OCI-LY7 (cell line): Measurements from ENCODE around the gene RGS19. TPM values are rescaled to one million over a fixed set of nuclear protein-coding genes. Genes with fewer than 3 reads are reported as not detected.
A peak's percentile ranks its signal among the peaks of the same experiment; 100 is the strongest.

ENCODE experiments used
- BruUV-seq: library from RNA; stranded (reverse); fragments of 400-500 nt; replicated peaks from 2 replicates; lab custom pipeline; 2021; lab: Mats Ljungman, UMichigan
- CTCF ChIA-PET: fragments of 300-600 bp; sonication (Branson Sonifier 250); formaldehyde crosslinking; loops from one replicate; lab custom pipeline; 2022; ENCODE audit warnings: antibody characterized with exemption; ENCODE audit not compliant: unreplicated experiment; lab: Charles Lee
- POLR2A ChIA-PET: fragments of 300-600 bp; sonication (Branson Sonifier 250); formaldehyde crosslinking; loops from one replicate; lab custom pipeline; 2022; ENCODE audit warnings: antibody characterized with exemption; lab: Charles Lee
- DNase-seq: peaks from one replicate; pipeline ENCODE4 v3.0.0-alpha.2; 2015; ENCODE audit warnings: low spot score
- H2AFZ ChIP-seq: fragments of 200-600 bp; sonication (generic), shearing (Covaris generic); 2 replicates; pipeline ENCODE4 v1.6.1; 2014; ENCODE audit warnings: mild to moderate bottlenecking, antibody characterized with exemption, low read length, moderate library complexity
- H3K27ac ChIP-seq: fragments of 200-600 bp; sonication (generic); 2 replicates; pipeline ENCODE4 v1.5.1; 2014; ENCODE audit warnings: mixed run types, low read depth, mild to moderate bottlenecking, moderate library complexity, low read length, inconsistent platforms; ENCODE audit not compliant: poor library complexity, severe bottlenecking
- H3K36me3 ChIP-seq: fragments of 200-600 bp; sonication (generic); 2 replicates; pipeline ENCODE4 v1.6.1; 2014; ENCODE audit warnings: mild to moderate bottlenecking, antibody characterized with exemption, low read length, moderate library complexity, mixed read lengths; ENCODE audit not compliant: insufficient read depth
- H3K4me1 ChIP-seq: fragments of 200-600 bp; sonication (generic); 2 replicates; pipeline ENCODE4 v1.5.1; 2014; ENCODE audit warnings: mild to moderate bottlenecking, low read length; ENCODE audit not compliant: insufficient read depth, poor library complexity, severe bottlenecking
- H3K4me2 ChIP-seq: fragments of 200-600 bp; sonication (generic); 2 replicates; pipeline ENCODE4 v1.6.1; 2014; ENCODE audit warnings: mild to moderate bottlenecking, low read length
- H3K4me3 ChIP-seq: fragments of 200-600 bp; sonication (generic); 2 replicates; pipeline ENCODE4 v1.5.1; 2014; ENCODE audit warnings: mild to moderate bottlenecking, low read depth, low read length; ENCODE audit not compliant: poor library complexity, severe bottlenecking
- H3K79me2 ChIP-seq: fragments of 200-600 bp; sonication (generic); 2 replicates; pipeline ENCODE4 v1.6.1; 2016; ENCODE audit warnings: low read depth, mild to moderate bottlenecking, low read length, moderate library complexity, mixed read lengths; ENCODE audit not compliant: insufficient read depth
- H3K9me2 ChIP-seq: fragments of 200-600 bp; sonication (generic); 2 replicates; pipeline ENCODE4 v1.6.1; 2016; ENCODE audit warnings: mild to moderate bottlenecking, low read length, mixed read lengths; ENCODE audit not compliant: insufficient read depth
- H3K9me3 ChIP-seq: fragments of 200-600 bp; sonication (generic); 2 replicates; pipeline ENCODE4 v1.6.1; 2014; ENCODE audit warnings: mild to moderate bottlenecking, mixed run types, low read length, mixed read lengths
- H4K20me1 ChIP-seq: fragments of 200-600 bp; sonication (generic); 2 replicates; pipeline ENCODE4 v1.6.1; 2014; ENCODE audit warnings: mild to moderate bottlenecking, antibody characterized with exemption, low read length, moderate library complexity, mixed read lengths; ENCODE audit not compliant: insufficient read depth
- EZH2phosphoT487 ChIP-seq: fragments of 200-600 bp; sonication (generic); IDR thresholded peaks from 2 replicates; pipeline ENCODE4 v1.6.1; 2018; ENCODE audit warnings: low read depth, borderline replicate concordance, mild to moderate bottlenecking, mixed run types, antibody characterized with exemption, low read length, moderate library complexity, mixed read lengths
- intact Hi-C: fragments of 100-400 bp; cut with micrococcal nuclease; formaldehyde crosslinking; loops from one replicate; pipeline ENCODE4 v1.10.0; 2022; ENCODE audit not compliant: unreplicated experiment
- total RNA-seq, 2 experiments: library from RNA; depleted of rRNA in 1 of 2; stranded (reverse); fragments of >200 nt in 1 of 2; shearing (Covaris generic) in 1 of 2; gene quantifications; 2 replicates each; pipeline ENCODE4 v1.2.3, GENCODE V29; 2014 to 2022
- TF ChIP-seq, protein P1 (sequence below): fragments of 200-600 bp; sonication (generic); conservative IDR thresholded peaks from 2 replicates; pipeline ENCODE4 v1.5.1; 2014; ENCODE audit warnings: mild to moderate bottlenecking, antibody characterized with exemption, low read length, moderate library complexity, mixed read lengths

Gene RGS19
- total RNA-seq, 2 experiments from 2014 or later, result 69.4 to 106 TPM

DNA sequence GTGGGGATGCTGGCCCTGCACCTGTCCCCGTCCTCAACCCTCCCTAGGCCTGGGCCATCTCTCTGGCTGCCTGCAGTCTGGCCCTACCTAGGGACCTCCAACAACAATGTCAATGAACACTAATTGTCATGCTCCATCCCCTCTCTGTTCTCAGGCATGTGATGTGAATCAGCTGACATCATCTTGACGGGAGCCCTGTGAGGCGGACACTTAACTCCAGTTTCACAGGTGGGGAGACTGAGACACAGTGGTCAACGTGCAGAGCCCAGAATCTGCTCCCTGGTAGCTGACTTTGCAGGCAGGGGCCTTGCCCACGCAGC, 17.1 kb downstream of the RGS19 start:
- no peaks in the 10 kb centered on the region for H3K36me3 ChIP-seq
- no peak for DNase-seq
- H3K79me2 ChIP-seq, result no peaks in the 10 kb centered on the region
- intact Hi-C loops, result loop anchor here (2.0 kb wide), 1 partner anchor 17 kb away; the partner anchor contains the start of gene RGS19
- H2AFZ ChIP-seq, result peak overlapping the region; percentile 84; the same call in 1 of the 2 replicates
- H3K9me3 ChIP-seq, result no peaks in the 10 kb centered on the region
- POLR2A ChIA-PET, result interaction anchor here (0.5 to 0.6 kb wide), 3 partner anchors 17 to 235 kb away, joined by 3 to 4 read pairs (median 3); partner anchors contain the start of gene RGS19
- no peaks in the 10 kb centered on the region for H4K20me1 ChIP-seq
- CTCF ChIA-PET, result no interaction called here
- H3K9me2 ChIP-seq, result no peaks in the 10 kb centered on the region
- no peak overlapping the region for H3K27ac ChIP-seq
- peak overlapping the region; percentile 78 for H3K4me2 ChIP-seq
- TF ChIP-seq, protein P1, sequence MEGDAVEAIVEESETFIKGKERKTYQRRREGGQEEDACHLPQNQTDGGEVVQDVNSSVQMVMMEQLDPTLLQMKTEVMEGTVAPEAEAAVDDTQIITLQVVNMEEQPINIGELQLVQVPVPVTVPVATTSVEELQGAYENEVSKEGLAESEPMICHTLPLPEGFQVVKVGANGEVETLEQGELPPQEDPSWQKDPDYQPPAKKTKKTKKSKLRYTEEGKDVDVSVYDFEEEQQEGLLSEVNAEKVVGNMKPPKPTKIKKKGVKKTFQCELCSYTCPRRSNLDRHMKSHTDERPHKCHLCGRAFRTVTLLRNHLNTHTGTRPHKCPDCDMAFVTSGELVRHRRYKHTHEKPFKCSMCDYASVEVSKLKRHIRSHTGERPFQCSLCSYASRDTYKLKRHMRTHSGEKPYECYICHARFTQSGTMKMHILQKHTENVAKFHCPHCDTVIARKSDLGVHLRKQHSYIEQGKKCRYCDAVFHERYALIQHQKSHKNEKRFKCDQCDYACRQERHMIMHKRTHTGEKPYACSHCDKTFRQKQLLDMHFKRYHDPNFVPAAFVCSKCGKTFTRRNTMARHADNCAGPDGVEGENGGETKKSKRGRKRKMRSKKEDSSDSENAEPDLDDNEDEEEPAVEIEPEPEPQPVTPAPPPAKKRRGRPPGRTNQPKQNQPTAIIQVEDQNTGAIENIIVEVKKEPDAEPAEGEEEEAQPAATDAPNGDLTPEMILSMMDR, result no peak
- TF ChIP-seq EZH2phosphoT487, result no peak
- H3K4me1 ChIP-seq, result peaks cover 49% of the 10 kb centered on the region
- H3K4me3 ChIP-seq, result peak overlapping the region; percentile 86
- BruUV-seq, result no TSS peak

GRCh38 chr20:64058536-64058935, 20.8 kb downstream of the RGS19 start:
- Histone ChIP-seq H3K79me2 (no peaks in the 10 kb centered on the region), H3K4me3 (no peak overlapping the region), H3K4me1 (peaks cover 22% of the 10 kb centered on the region), H3K9me3 (no peaks in the 10 kb centered on the region), H4K20me1 (no peaks in the 10 kb centered on the region), H3K36me3 (no peaks in the 10 kb centered on the region), H2AFZ (no peak overlapping the region), H3K4me2 (no peak overlapping the region), H3K9me2 (no peaks in the 10 kb centered on the region), H3K27ac (no peak overlapping the region)
- DNase-seq, result no peak
- intact Hi-C loops, result no loop called here
- no peak for TF ChIP-seq EZH2phosphoT487
- TF ChIP-seq, protein P1, result no peak
- no TSS peak for BruUV-seq
- ChIA-PET POLR2A (no interaction called here), CTCF (no interaction called here)

DNA sequence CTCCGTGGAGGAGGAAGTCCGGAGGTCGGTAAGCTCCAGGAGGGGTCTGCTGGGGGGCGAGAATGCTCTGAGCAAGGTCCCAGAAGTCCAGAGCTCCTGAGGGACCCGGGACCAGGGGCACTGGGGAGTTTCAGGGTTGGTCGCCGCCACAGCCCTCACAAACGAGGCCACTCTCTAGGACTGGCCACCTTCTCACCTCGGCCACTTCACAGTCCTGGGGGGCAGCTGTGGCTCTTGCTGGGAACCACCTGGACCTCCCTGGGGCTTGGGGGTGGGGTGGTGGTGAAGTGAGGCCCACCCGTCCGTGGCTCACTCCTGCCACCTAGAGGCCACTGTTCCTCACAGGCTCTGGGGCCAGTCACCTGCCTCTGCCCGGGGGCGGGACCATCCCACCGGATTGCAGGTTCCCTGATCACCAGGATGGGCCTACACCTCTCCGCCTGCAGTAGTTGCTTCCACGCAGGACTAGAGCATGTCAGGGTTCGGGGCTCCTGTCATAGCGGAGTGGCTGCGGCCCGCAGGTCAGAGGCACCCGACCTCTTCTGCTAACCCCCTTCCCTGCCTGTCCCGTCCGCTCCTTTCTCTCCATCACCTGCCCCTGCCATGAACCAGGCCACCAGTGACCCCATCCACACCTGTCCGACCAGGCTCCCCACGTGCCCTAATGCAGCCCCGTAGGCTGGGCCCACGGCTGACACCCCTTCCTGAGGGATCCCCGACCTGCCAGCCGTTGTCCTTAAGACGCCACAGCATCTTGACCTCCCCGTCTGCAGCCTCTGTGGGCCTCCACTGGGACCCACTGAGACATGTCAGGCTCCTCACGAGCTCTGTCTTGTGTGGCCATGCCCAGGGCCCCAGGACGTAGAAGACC, 21.5 kb downstream of the RGS19 start:
- H3K4me3 ChIP-seq, result no peak overlapping the region
- H3K4me2 ChIP-seq, result no peak overlapping the region

More for the DNA sequence above, 21.5 kb downstream of the RGS19 start:
- intact Hi-C loops, result no loop called here
- Histone ChIP-seq H3K36me3 (no peaks in the 10 kb centered on the region), H2AFZ (no peak overlapping the region), H3K9me2 (no peaks in the 10 kb centered on the region), H3K79me2 (no peaks in the 10 kb centered on the region), H3K4me1 (peaks cover 22% of the 10 kb centered on the region), H4K20me1 (no peaks in the 10 kb centered on the region), H3K9me3 (no peaks in the 10 kb centered on the region), H3K27ac (no peak overlapping the region)
- no peak for TF ChIP-seq EZH2phosphoT487
- TF ChIP-seq, protein P1, result peak; percentile 82
- ChIA-PET POLR2A (no interaction called here), CTCF (no interaction called here)
- no TSS peak for BruUV-seq
- peak; percentile 75 for DNase-seq
